HepG2 (cell line): ENCODE measurements around the gene SYNGR2. TPM values are rescaled to one million over a fixed set of nuclear protein-coding genes. Genes with fewer than 3 reads are reported as not detected.

ENCODE experiments used
- ARID4A ChIP-seq: sonication (generic); formaldehyde crosslinking; IDR thresholded peaks from 2 replicates; pipeline ENCODE4 v1.5.0; 2020; ENCODE audit warnings: mild to moderate bottlenecking, missing genetic modification reagents, borderline replicate concordance
- KDM2A ChIP-seq: sonication (generic); formaldehyde crosslinking; IDR thresholded peaks from 2 replicates; pipeline ENCODE4 v1.4.0; 2020; ENCODE audit warnings: low read depth, missing genetic modification reagents, borderline replicate concordance
- MZF1 ChIP-seq: sonication (generic); formaldehyde crosslinking; IDR thresholded peaks from 2 replicates; pipeline ENCODE4 v1.8.1; 2023; ENCODE audit warnings: mild to moderate bottlenecking, missing genetic modification reagents, borderline replicate concordance
- YY1 ChIP-seq: IDR thresholded peaks from 2 replicates; pipeline ENCODE4 v1.6.1; 2011; ENCODE audit warnings: low read length, low read depth, moderate library complexity, mild to moderate bottlenecking; ENCODE audit not compliant: insufficient read depth, insufficient replicate concordance
- ZNF629 ChIP-seq: sonication (generic); formaldehyde crosslinking; conservative IDR thresholded peaks from 2 replicates; pipeline ENCODE4 v1.5.0; 2020; ENCODE audit warnings: missing genetic modification reagents
- ZNF639 ChIP-seq: conservative IDR thresholded peaks from 2 replicates; pipeline ENCODE4 v1.6.1; 2018; ENCODE audit warnings: missing genetic modification reagents
- ZNF776 ChIP-seq: sonication (generic); formaldehyde crosslinking; IDR thresholded peaks from 2 replicates; pipeline ENCODE4 v1.4.0; 2020; ENCODE audit warnings: mild to moderate bottlenecking, missing genetic modification reagents
- ZNF839 ChIP-seq: sonication (generic); formaldehyde crosslinking; IDR thresholded peaks from 2 replicates; pipeline ENCODE4 v1.4.0; 2020; ENCODE audit warnings: missing genetic modification reagents, mild to moderate bottlenecking, borderline replicate concordance
- ZNF841 ChIP-seq: sonication (generic); formaldehyde crosslinking; IDR thresholded peaks from 2 replicates; pipeline ENCODE4 v1.8.1; 2023; ENCODE audit warnings: missing genetic modification reagents, borderline replicate concordance
- ZSCAN25 ChIP-seq: sonication (generic); formaldehyde crosslinking; IDR thresholded peaks from 2 replicates; pipeline ENCODE4 v1.8.0; 2022; ENCODE audit warnings: mild to moderate bottlenecking, missing genetic modification reagents
- polyA plus RNA-seq, 8 experiments: library from polyadenylated mRNA; depleted of rRNA in 3 of 8; stranded (reverse) in 7 of 8; unstranded in 1 of 8; fragments of >200 nt; fragmentation: Illumina TruSeq in 4 of 8; extraction: Trizol in 4 of 8; gene quantifications; 2 replicates each; pipeline versions ENCODE4 v1.2.1 to v1.2.3, GENCODE V29; 2011 to 2016; ENCODE audit warnings: low read depth in 4 of 8, missing spikeins in 1 of 8, mixed read lengths in 1 of 8; ENCODE audit not compliant: insufficient read depth in 1 of 8
- total RNA-seq, 5 experiments: library from RNA; depleted of rRNA; stranded (reverse); fragments of >200 nt; fragmentation: Illumina TruSeq; extraction: Trizol; gene quantifications; 2 replicates each; pipeline ENCODE4 v1.2.3, GENCODE V29; 2016; ENCODE audit warnings: low read depth in 1 of 5
- TF ChIP-seq, protein P1 (sequence below): sonication (generic); formaldehyde crosslinking; IDR thresholded peaks from 2 replicates; pipeline ENCODE4 v1.5.0; 2020; ENCODE audit warnings: missing genetic modification reagents, mild to moderate bottlenecking, borderline replicate concordance
- TF ChIP-seq, protein P2 (sequence below): sonication (generic); formaldehyde crosslinking; IDR thresholded peaks from 2 replicates; pipeline ENCODE4 v1.5.1; 2020; ENCODE audit warnings: missing genetic modification reagents, mild to moderate bottlenecking, borderline replicate concordance

Gene SYNGR2
- total and polyA plus RNA-seq, 2 of the 13 experiments (the other 11 are each of a cell fraction or from before 2014, with no cell fraction given) = 46.7 to 170 TPM

GRCh38 chr17:78130437-78131101 lies 37.8 kb upstream of the SYNGR2 start, which contains the start of gene TMC8 (continued):
- peak; percentile 63; the same call in 1 of the 2 replicates for TF ChIP-seq ARID4A (CRISPR knock-in tag)
- 0 out of 2 replicates have a peak, but pooled peaks have one; percentile 29 for TF ChIP-seq ZNF839 (CRISPR knock-in tag)
- TF ChIP-seq MZF1 (CRISPR knock-in tag) = no peak
- TF ChIP-seq, protein P1, sequence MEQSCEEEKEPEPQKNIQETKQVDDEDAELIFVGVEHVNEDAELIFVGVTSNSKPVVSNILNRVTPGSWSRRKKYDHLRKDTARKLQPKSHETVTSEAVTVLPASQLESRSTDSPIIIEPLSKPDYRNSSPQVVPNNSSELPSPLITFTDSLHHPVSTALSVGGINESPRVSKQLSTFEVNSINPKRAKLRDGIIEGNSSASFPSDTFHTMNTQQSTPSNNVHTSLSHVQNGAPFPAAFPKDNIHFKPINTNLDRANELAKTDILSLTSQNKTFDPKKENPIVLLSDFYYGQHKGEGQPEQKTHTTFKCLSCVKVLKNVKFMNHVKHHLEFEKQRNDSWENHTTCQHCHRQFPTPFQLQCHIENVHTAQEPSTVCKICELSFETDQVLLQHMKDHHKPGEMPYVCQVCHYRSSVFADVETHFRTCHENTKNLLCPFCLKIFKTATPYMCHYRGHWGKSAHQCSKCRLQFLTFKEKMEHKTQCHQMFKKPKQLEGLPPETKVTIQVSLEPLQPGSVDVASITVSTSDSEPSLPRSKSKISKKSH = peak; percentile 65; the same call in 1 of the 2 replicates
- TF ChIP-seq ZNF629 = peak; percentile 6; the same call in 1 of the 2 replicates
- TF ChIP-seq ZSCAN25 (CRISPR knock-in tag) = peak; percentile 97
- TF ChIP-seq ZNF776 (CRISPR knock-in tag) = no peak
- no peak for TF ChIP-seq ZNF841 (CRISPR knock-in tag)
- TF ChIP-seq KDM2A (CRISPR knock-in tag) = peak; percentile 34; the same call in 1 of the 2 replicates
- TF ChIP-seq, protein P2, sequence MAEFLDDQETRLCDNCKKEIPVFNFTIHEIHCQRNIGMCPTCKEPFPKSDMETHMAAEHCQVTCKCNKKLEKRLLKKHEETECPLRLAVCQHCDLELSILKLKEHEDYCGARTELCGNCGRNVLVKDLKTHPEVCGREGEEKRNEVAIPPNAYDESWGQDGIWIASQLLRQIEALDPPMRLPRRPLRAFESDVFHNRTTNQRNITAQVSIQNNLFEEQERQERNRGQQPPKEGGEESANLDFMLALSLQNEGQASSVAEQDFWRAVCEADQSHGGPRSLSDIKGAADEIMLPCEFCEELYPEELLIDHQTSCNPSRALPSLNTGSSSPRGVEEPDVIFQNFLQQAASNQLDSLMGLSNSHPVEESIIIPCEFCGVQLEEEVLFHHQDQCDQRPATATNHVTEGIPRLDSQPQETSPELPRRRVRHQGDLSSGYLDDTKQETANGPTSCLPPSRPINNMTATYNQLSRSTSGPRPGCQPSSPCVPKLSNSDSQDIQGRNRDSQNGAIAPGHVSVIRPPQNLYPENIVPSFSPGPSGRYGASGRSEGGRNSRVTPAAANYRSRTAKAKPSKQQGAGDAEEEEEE (CRISPR knock-in tag) = 0 out of 2 replicates have a peak, but pooled peaks have one; percentile 40
- TF ChIP-seq YY1 = peak; percentile 31
- no peak for TF ChIP-seq ZNF639 (CRISPR knock-in tag)
